ENCODE results near the gene NRXN3. TPM values are rescaled to one million over a fixed set of nuclear protein-coding genes. Genes with fewer than 3 reads are reported as not detected.

NRXN3 gene
- total and polyA plus RNA-seq, 4 donors, result 1.4 to 8.3 (median 4.4) TPM

- TF ChIP-seq CTCF (IDR thresholded peaks at IDR 0.05; ENCODE audit: control extremely low read depth, extremely low read depth), result no peak
- H3K9me3 ChIP-seq (ENCODE audit: control insufficient read depth in 4 of 4, insufficient read depth in 3 of 4, low read length in 3 of 4), result no peaks in the 10 kb centered on the region
- 82 to 87% methylated on average over 9 of the region's 9 CpGs for WGBS, 2 donors
These were observed 42.2 kb upstream of the NRXN3 start for GRCh38 chr14:78127961-78128360.

GRCh38 chr14:78129375-78129774 is 40.8 kb upstream of the NRXN3 start:
- 66 to 77% methylated on average over 4 of the region's 4 CpGs for WGBS, 2 donors
- no peak for ATAC-seq (ENCODE audit: insufficient read depth, low FRiP score)
- Histone ChIP-seq H3K9ac (ENCODE audit: insufficient read depth in 1 of 2, low read length in 2 of 2) (no peak overlapping the region), H3K27me3 (ENCODE audit: control insufficient read depth in 3 of 3, insufficient read depth in 3 of 3, low read length in 2 of 3) (no peaks in the 10 kb centered on the region), H3K9me3 (ENCODE audit: control insufficient read depth in 4 of 4, insufficient read depth in 3 of 4, low read length in 3 of 4) (no peaks in the 10 kb centered on the region), H3K4me1 (ENCODE audit: control insufficient read depth in 5 of 5, insufficient read depth in 5 of 5, low read length in 5 of 5) (no peaks in the 10 kb centered on the region), H3K4me3 (no peak overlapping the region), H3K36me3 (ENCODE audit: control insufficient read depth in 4 of 4, insufficient read depth in 4 of 4, low read length in 4 of 4) (no peaks in the 10 kb centered on the region), H3K27ac (ENCODE audit: low read depth in 1 of 2, low read length in 1 of 2) (no peak overlapping the region)
- TF ChIP-seq CTCF (IDR thresholded peaks at IDR 0.05; ENCODE audit: control extremely low read depth, extremely low read depth), result no peak
- no peak for DNase-seq

More at GRCh38 chr14:78127961-78128360, 42.2 kb upstream of the NRXN3 start:
- ATAC-seq (ENCODE audit: insufficient read depth, low FRiP score) (no peak), DNase-seq (no peak)
- Histone ChIP-seq H3K36me3 (ENCODE audit: control insufficient read depth in 4 of 4, insufficient read depth in 4 of 4, low read length in 4 of 4) (no peaks in the 10 kb centered on the region), H3K9ac (ENCODE audit: insufficient read depth in 1 of 2, low read length in 2 of 2) (no peak overlapping the region), H3K27ac (ENCODE audit: low read depth in 1 of 2, low read length in 1 of 2) (no peak overlapping the region), H3K4me1 (ENCODE audit: control insufficient read depth in 5 of 5, insufficient read depth in 5 of 5, low read length in 5 of 5) (no peaks in the 10 kb centered on the region), H3K4me3 (no peak overlapping the region), H3K27me3 (ENCODE audit: control insufficient read depth in 3 of 3, insufficient read depth in 3 of 3, low read length in 2 of 3) (no peaks in the 10 kb centered on the region)

- Histone ChIP-seq H3K9ac (ENCODE audit: insufficient read depth in 1 of 2, low read length in 2 of 2) (no peak overlapping the region), H3K9me3 (ENCODE audit: control insufficient read depth in 4 of 4, insufficient read depth in 3 of 4, low read length in 3 of 4) (no peaks in the 10 kb centered on the region), H3K4me1 (ENCODE audit: control insufficient read depth in 5 of 5, insufficient read depth in 5 of 5, low read length in 5 of 5) (no peaks in the 10 kb centered on the region), H3K36me3 (ENCODE audit: control insufficient read depth in 4 of 4, insufficient read depth in 4 of 4, low read length in 4 of 4) (no peaks in the 10 kb centered on the region), H3K27me3 (ENCODE audit: control insufficient read depth in 3 of 3, insufficient read depth in 3 of 3, low read length in 2 of 3) (no peaks in the 10 kb centered on the region), H3K27ac (ENCODE audit: low read depth in 1 of 2, low read length in 1 of 2) (no peak overlapping the region), H3K4me3 (no peak overlapping the region)
- ATAC-seq (ENCODE audit: insufficient read depth, low FRiP score), result no peak
- WGBS, 2 donors, result 61 to 64% methylated on average over 1 of the region's 1 CpG
- TF ChIP-seq CTCF (IDR thresholded peaks at IDR 0.05; ENCODE audit: control extremely low read depth, extremely low read depth), result no peak
- no peak for DNase-seq
These were observed 39.8 kb upstream of the NRXN3 start for GRCh38 chr14:78130356-78130755.

GRCh38 chr14:78131201-78131600 is 39.0 kb upstream of the NRXN3 start:
- Histone ChIP-seq H3K4me1 (ENCODE audit: control insufficient read depth in 5 of 5, insufficient read depth in 5 of 5, low read length in 5 of 5) (no peaks in the 10 kb centered on the region), H3K27ac (ENCODE audit: low read depth in 1 of 2, low read length in 1 of 2) (no peak overlapping the region), H3K4me3 (no peak overlapping the region), H3K36me3 (ENCODE audit: control insufficient read depth in 4 of 4, insufficient read depth in 4 of 4, low read length in 4 of 4) (no peaks in the 10 kb centered on the region), H3K27me3 (ENCODE audit: control insufficient read depth in 3 of 3, insufficient read depth in 3 of 3, low read length in 2 of 3) (no peaks in the 10 kb centered on the region), H3K9ac (ENCODE audit: insufficient read depth in 1 of 2, low read length in 2 of 2) (no peak overlapping the region), H3K9me3 (ENCODE audit: control insufficient read depth in 4 of 4, insufficient read depth in 3 of 4, low read length in 3 of 4) (no peaks in the 10 kb centered on the region)
- WGBS, 2 donors, result 41 to 70% methylated on average over 4 of the region's 4 CpGs
- ATAC-seq (ENCODE audit: insufficient read depth, low FRiP score), result no peak
- no peak for TF ChIP-seq CTCF (IDR thresholded peaks at IDR 0.05; ENCODE audit: control extremely low read depth, extremely low read depth)
- DNase-seq, result no peak

Data from lung (tissue), 12 donors.